Ishikawa (cell line): Measurements from ENCODE around the gene POLR3A.

Source experiments
- CEBPB ChIP-seq: IDR thresholded peaks from 2 replicates; pipeline ENCODE4 v1.6.1; 2012
- CREB1 ChIP-seq: IDR thresholded peaks from 2 replicates; pipeline ENCODE4 v1.6.1; 2012; ENCODE audit warnings: low read depth
- EGR1 ChIP-seq: IDR thresholded peaks from 2 replicates; pipeline ENCODE4 v1.6.1; 2012
- EP300 ChIP-seq: IDR thresholded peaks from 2 replicates; pipeline ENCODE4 v1.6.1; 2012; ENCODE audit warnings: borderline replicate concordance
- FOXM1 ChIP-seq: IDR thresholded peaks from 2 replicates; pipeline ENCODE4 v1.6.1; 2012; ENCODE audit warnings: low read depth, borderline replicate concordance
- NFIC ChIP-seq: IDR thresholded peaks from 2 replicates; pipeline ENCODE4 v1.6.1; 2012
- RAD21 ChIP-seq: IDR thresholded peaks from 2 replicates; pipeline ENCODE4 v1.6.1; 2012; ENCODE audit warnings: low read depth
- TAF1 ChIP-seq: IDR thresholded peaks from 2 replicates; pipeline ENCODE4 v1.6.1; 2012; ENCODE audit warnings: low read depth, mild to moderate bottlenecking
- TCF12 ChIP-seq: IDR thresholded peaks from 2 replicates; pipeline ENCODE4 v1.6.1; 2012; ENCODE audit warnings: low read depth
- TEAD4 ChIP-seq: IDR thresholded peaks from 2 replicates; pipeline ENCODE4 v1.6.1; 2012
- YY1 ChIP-seq: IDR thresholded peaks from 2 replicates; pipeline ENCODE4 v1.6.1; 2012; ENCODE audit warnings: low read depth
- ZBTB7A ChIP-seq: IDR thresholded peaks from 2 replicates; pipeline ENCODE4 v1.6.1; 2012; ENCODE audit warnings: low read depth
- TF ChIP-seq, protein P1 (sequence below): IDR thresholded peaks from 2 replicates; pipeline ENCODE4 v1.6.1; 2012
- TF ChIP-seq, protein P2 (sequence below): IDR thresholded peaks from 2 replicates; pipeline ENCODE4 v1.6.1; 2012; ENCODE audit warnings: low read depth, mild to moderate bottlenecking
- TF ChIP-seq, protein P3 (sequence below): IDR thresholded peaks from 2 replicates; pipeline ENCODE4 v1.6.1; 2012

Gene POLR3A

DNA sequence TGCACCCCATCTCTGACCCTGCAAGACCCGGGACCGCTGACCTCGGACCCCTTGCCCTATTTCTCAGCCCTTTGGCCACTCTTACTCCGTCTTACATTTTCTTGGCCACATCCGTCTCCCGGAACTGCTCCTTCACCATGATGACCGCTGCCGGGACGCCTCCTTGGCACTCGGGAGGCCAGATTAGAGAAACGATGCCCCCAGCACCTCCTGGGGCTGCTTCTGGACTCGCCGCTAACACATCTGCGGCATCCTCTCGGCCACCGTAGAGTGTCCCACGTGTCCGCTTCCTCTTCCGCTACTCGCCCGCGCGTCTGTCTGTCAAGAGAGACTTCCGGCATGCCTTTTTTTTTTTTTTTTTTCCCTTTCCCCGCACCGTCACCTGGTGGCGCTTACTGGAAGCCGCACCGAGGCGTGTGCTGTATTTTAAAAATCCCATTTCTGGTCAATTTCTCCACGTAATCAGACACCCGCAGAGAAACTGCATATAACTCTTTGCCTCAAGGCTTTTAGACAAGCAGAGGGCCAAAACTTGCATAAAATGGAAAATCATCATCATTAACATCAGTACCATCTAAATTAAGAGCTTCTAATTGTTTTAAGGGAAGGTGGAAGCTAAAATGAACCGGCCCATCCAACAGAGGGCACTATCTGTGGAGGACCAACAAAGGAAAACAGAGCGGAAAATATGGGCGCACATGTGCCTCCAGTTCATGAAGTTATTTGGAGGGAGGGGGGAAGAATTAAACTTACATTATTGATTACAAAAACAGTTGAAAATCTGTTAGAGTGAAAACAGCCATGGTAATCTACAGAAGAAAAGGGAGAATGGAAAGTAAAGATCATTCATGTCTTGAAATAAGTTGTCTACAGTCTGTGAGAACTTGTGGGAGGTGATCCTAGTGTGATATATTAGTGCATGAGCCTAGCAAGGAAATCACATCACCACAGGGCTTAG, at the start of gene POLR3A:
Gene POLR3A, minus strand, starts transcription at position 247 of the 958 bp plus-strand sequence. Its CDS starts 108 bp downstream, at position 139.
- TF ChIP-seq, protein P1, sequence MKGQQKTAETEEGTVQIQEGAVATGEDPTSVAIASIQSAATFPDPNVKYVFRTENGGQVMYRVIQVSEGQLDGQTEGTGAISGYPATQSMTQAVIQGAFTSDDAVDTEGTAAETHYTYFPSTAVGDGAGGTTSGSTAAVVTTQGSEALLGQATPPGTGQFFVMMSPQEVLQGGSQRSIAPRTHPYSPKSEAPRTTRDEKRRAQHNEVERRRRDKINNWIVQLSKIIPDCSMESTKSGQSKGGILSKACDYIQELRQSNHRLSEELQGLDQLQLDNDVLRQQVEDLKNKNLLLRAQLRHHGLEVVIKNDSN = peak; percentile 99
- TF ChIP-seq RAD21 = peak; percentile 59
- TF ChIP-seq, protein P2, sequence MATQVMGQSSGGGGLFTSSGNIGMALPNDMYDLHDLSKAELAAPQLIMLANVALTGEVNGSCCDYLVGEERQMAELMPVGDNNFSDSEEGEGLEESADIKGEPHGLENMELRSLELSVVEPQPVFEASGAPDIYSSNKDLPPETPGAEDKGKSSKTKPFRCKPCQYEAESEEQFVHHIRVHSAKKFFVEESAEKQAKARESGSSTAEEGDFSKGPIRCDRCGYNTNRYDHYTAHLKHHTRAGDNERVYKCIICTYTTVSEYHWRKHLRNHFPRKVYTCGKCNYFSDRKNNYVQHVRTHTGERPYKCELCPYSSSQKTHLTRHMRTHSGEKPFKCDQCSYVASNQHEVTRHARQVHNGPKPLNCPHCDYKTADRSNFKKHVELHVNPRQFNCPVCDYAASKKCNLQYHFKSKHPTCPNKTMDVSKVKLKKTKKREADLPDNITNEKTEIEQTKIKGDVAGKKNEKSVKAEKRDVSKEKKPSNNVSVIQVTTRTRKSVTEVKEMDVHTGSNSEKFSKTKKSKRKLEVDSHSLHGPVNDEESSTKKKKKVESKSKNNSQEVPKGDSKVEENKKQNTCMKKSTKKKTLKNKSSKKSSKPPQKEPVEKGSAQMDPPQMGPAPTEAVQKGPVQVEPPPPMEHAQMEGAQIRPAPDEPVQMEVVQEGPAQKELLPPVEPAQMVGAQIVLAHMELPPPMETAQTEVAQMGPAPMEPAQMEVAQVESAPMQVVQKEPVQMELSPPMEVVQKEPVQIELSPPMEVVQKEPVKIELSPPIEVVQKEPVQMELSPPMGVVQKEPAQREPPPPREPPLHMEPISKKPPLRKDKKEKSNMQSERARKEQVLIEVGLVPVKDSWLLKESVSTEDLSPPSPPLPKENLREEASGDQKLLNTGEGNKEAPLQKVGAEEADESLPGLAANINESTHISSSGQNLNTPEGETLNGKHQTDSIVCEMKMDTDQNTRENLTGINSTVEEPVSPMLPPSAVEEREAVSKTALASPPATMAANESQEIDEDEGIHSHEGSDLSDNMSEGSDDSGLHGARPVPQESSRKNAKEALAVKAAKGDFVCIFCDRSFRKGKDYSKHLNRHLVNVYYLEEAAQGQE = no peak
- peak; percentile 36; the same call in 1 of the 2 replicates for TF ChIP-seq EP300
- TF ChIP-seq CEBPB = no peak
- TF ChIP-seq, protein P3, sequence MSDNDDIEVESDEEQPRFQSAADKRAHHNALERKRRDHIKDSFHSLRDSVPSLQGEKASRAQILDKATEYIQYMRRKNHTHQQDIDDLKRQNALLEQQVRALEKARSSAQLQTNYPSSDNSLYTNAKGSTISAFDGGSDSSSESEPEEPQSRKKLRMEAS = peak; percentile 94
- TF ChIP-seq CREB1 = 0 out of 2 replicates have a peak, but pooled peaks have one; percentile 32
- no peak for TF ChIP-seq EGR1
- TF ChIP-seq YY1 = peak; percentile 71
- peak; percentile 92 for TF ChIP-seq TAF1
- peak; percentile 35; the same call in 1 of the 2 replicates for TF ChIP-seq TEAD4
- TF ChIP-seq FOXM1 = peak; percentile 36; the same call in 1 of the 2 replicates
- peak; percentile 62 for TF ChIP-seq TCF12
- no peak for TF ChIP-seq NFIC
- TF ChIP-seq ZBTB7A = no peak

DNA sequence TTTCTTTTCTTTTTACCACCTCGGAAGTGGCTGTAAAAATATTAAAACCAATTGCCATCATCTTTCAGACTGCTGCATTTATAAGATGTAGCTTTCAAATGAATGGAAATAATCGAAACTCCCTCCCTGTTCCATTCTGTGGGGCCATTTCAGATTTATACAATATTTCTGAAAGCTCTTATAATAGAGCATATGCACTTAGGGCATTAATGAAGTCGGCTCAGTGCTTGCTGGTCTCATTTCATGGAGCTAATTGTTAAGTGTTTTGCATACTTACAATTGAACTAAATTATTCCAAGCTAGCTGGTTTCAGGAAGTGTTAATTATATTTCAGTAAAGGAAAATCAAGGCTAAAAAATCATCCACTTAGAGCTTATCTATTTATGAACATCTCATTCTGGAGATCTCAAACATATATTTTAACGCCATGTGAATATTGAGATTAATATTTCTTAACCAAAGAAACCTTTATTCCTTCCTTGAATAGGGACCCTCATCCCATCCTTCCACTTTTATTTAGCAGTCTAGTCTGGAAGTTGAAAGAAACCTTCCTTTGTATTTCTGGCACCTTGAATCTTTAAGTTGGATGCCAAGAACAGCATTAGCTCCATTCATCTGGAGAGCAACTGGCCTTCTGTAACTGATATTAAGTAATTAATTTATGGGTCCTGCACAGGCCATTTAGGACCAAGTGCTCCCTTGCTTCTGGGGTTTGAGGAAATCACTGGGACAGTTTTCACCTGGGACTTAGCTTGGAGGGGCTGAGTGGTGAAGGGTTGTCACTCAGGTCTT, 49.4 kb upstream of the POLR3A start:
- no peak for TF ChIP-seq EGR1
- no peak for TF ChIP-seq RAD21

DNA sequence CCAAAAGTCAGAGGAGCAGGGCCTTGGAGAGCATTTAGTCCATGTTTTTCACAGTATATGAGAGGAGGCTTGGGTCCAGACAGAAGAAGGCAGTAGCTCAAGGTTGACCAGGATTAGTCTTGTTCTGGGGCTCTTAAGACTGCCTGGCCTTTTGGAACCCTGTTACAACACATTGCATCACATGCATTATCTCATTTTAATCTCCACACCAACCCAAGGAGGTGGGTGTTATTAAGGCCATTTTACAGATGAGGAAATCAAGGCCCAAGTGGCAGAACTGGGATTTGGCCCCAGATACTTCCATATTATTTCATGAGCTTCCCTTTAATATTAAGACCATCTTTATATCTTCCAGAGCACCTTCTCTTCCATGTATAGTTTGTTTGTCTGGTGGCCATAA, 43.2 kb upstream of the POLR3A start:
- TF ChIP-seq EGR1 = no peak
- TF ChIP-seq ZBTB7A = no peak
- TF ChIP-seq EP300 = no peak
- TF ChIP-seq, protein P2 = no peak
- no peak for TF ChIP-seq TEAD4
- TF ChIP-seq RAD21 = no peak
- TF ChIP-seq, protein P1 = no peak
- TF ChIP-seq CEBPB = no peak
- TF ChIP-seq CREB1 = no peak
- no peak for TF ChIP-seq NFIC
- TF ChIP-seq, protein P3 = no peak

DNA sequence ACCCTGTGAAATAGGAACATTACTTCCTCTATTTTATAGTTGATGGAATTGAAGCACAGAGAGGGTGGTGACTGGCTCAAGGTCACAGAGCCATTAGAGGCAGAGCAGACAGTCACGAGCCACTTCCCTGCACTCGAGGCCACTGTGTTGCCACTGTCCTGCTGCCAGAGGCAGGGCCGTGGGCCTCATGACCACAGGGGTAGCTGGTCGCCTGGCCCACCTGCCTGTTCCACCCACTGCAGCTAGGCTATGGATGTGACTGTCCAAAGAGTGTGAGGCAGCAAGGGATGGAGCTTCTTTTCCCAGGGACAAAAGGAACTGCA, 42.5 kb upstream of the POLR3A start:
- TF ChIP-seq TAF1 (no peak), ZBTB7A (no peak), CREB1 (no peak)

DNA sequence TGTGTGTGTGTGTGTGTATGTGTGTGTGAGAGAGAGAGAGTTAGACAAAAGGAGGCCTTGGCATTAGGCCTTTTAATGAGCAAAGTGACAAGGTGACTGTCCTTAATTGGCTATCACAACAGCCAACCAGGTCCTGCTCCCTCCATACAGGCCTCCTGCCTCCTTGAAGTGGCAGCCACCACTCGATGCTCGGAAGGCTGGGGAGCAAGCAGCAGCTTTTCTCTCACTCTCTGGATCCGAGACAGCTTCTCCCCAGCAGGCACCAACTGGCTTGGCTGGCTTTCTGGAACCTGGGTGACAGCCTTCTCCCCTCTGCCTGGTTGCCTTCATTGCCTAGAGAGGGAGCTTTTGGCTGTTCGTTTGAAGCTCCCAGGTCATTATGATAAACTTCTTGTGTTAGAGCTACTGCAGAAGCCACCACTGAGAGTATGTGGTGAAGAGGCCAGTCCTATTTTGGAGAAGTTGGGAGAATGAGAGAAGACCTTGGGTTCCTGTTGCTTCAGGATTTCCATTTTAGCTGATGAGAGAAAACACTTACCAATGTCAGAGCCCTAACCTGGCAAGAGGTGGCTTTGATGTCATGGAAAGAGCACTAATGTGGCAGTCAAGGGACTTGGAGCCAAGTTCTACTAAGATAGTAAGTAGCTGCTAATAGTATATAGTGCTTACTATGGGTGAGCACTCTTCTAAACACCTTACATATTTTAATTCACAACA, 42.0 kb upstream of the POLR3A start:
- TF ChIP-seq TAF1 (no peak), RAD21 (no peak)

DNA sequence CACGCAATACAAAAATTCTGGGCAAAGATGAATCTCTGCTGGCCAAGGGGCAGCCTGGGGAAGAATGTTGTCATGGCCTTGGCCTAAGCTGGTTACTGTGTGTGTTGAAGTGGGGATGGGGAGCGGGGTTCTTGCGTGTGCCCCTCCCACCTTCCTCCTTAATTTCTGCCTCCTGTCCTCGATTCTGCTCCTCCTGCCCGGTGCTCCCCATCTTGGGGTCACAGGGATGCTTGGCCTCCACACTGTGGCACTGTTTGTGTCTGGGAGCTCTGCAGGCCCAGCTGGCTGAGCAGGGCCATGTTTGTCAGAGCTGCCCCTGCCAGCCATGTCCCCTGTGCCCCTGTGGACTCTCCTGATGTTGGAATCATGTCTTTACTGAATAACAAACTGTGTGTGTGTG, 41.4 kb upstream of the POLR3A start:
- TF ChIP-seq EGR1 (no peak), NFIC (no peak), EP300 (no peak), CREB1 (no peak), TCF12 (no peak), CEBPB (no peak), ZBTB7A (no peak)
- TF ChIP-seq, protein P2 = no peak
- TF ChIP-seq, protein P3 = no peak
- TF ChIP-seq, protein P1 = no peak
